GM12878 (cell line): ENCODE measurements around the gene TBC1D19. TPM values are rescaled to one million over a fixed set of nuclear protein-coding genes. Genes with fewer than 3 reads are reported as not detected.
A peak's percentile ranks its signal among the peaks of the same experiment; 100 is the strongest.

ENCODE experiments used
- CHD2 ChIP-seq: IDR thresholded peaks from 2 replicates; pipeline ENCODE4 v1.6.1; 2011; ENCODE audit warnings: low read depth, low read length, improper control_type of control experiment, borderline replicate concordance
- CREB1 ChIP-seq: IDR thresholded peaks from 2 replicates; pipeline ENCODE4 v1.6.1; 2012; ENCODE audit warnings: low read depth, mild to moderate bottlenecking, inconsistent platforms
- CREM ChIP-seq: IDR thresholded peaks from 2 replicates; pipeline ENCODE4 v1.6.1; 2014; ENCODE audit warnings: antibody characterized with exemption, low read depth
- ETV6 ChIP-seq, 2 experiments: fragments of 450-650 bp in 1 of 2; IDR thresholded peaks in 1 of 2; conservative IDR thresholded peaks in 1 of 2; 2 replicates each; pipeline ENCODE4 v1.6.1; 2014; ENCODE audit warnings: antibody characterized with exemption in 1 of 2, borderline replicate concordance in 1 of 2, low read depth in 1 of 2, mild to moderate bottlenecking in 1 of 2, moderate library complexity in 1 of 2
- HDAC2 ChIP-seq: fragments of 200-600 bp; sonication (generic); IDR thresholded peaks from 2 replicates; pipeline ENCODE4 v1.6.1; 2017
- IRF4 ChIP-seq: IDR thresholded peaks from 2 replicates; pipeline ENCODE4 v1.6.1; 2011; ENCODE audit warnings: low read depth, low read length
- KAT2A ChIP-seq: conservative IDR thresholded peaks from 2 replicates; pipeline ENCODE4 v1.6.1; 2011; ENCODE audit warnings: low read depth, low read length; ENCODE audit not compliant: control insufficient read depth
- MEF2B ChIP-seq: fragments of 450-650 bp; IDR thresholded peaks from 2 replicates; pipeline ENCODE4 v1.6.1; 2018; ENCODE audit warnings: mild to moderate bottlenecking, moderate library complexity; ENCODE audit not compliant: partially characterized antibody, poor library complexity, severe bottlenecking
- MYC ChIP-seq: IDR thresholded peaks from 2 replicates; pipeline ENCODE4 v1.6.1; 2011; ENCODE audit warnings: mild to moderate bottlenecking, low read length, moderate library complexity, inconsistent platforms; ENCODE audit not compliant: insufficient read depth, insufficient replicate concordance, insufficient read length, severe bottlenecking
- NFYB ChIP-seq: IDR thresholded peaks from 2 replicates; pipeline ENCODE4 v1.6.1; 2011; ENCODE audit warnings: low read depth, mild to moderate bottlenecking, low read length, improper control_type of control experiment, moderate library complexity; ENCODE audit not compliant: insufficient read depth
- RAD21 ChIP-seq: IDR thresholded peaks from 2 replicates; pipeline ENCODE4 v1.6.1; 2011; ENCODE audit warnings: mild to moderate bottlenecking, low read depth, low read length, moderate library complexity; ENCODE audit not compliant: insufficient read depth
- RELA ChIP-seq: fragments of 450-650 bp; IDR thresholded peaks from 2 replicates; pipeline ENCODE4 v1.8.0; 2014; ENCODE audit warnings: borderline replicate concordance; ENCODE audit not compliant: partially characterized antibody
- RUNX3 ChIP-seq: IDR thresholded peaks from 2 replicates; pipeline ENCODE4 v1.6.1; 2012; ENCODE audit warnings: low read length, inconsistent platforms
- SMAD5 ChIP-seq: IDR thresholded peaks from 2 replicates; pipeline ENCODE4 v1.6.1; 2016; ENCODE audit warnings: antibody characterized with exemption, low read depth
- SPI1 ChIP-seq: IDR thresholded peaks from 2 replicates; pipeline ENCODE4 v1.6.1; 2011; ENCODE audit warnings: low read depth, mild to moderate bottlenecking, low read length, moderate library complexity, borderline replicate concordance; ENCODE audit not compliant: insufficient read depth
- ZNF384 ChIP-seq: IDR thresholded peaks from 2 replicates; pipeline ENCODE4 v1.6.1; 2012; ENCODE audit warnings: low read depth, mild to moderate bottlenecking, low read length, improper control_type of control experiment, borderline replicate concordance
- ZNF622 ChIP-seq: fragments of 450-650 bp; IDR thresholded peaks from 2 replicates; pipeline ENCODE4 v1.6.1; 2017; ENCODE audit warnings: mild to moderate bottlenecking, inconsistent platforms
- polyA plus RNA-seq, 11 experiments: library from polyadenylated mRNA; depleted of rRNA in 4 of 11; unstranded in 6 of 11; stranded (reverse) in 5 of 11; fragments of >200 nt; fragmentation: Nextera tagmentation in 4 of 11; fragmentation: Illumina TruSeq in 1 of 11; extraction: Ambion mirVana in 4 of 11; extraction: Trizol in 1 of 11; gene quantifications; 1 replicate in 1 of 11; 2 replicates in 10 of 11; pipeline versions ENCODE4 v1.2.1 to v1.2.3, GENCODE V29; 2011 to 2016; ENCODE audit warnings: inconsistent platforms in 2 of 11, missing spikeins in 2 of 11, low read depth in 1 of 11
- total RNA-seq, 4 experiments: library from RNA; depleted of rRNA in 3 of 4; stranded (reverse); fragments of >200 nt in 3 of 4; fragmentation: Illumina TruSeq in 1 of 4; extraction: Trizol in 1 of 4; gene quantifications; 2 replicates each; pipeline versions ENCODE4 v1.2.1 to v1.2.3, GENCODE V29; 2013 to 2021
- TF ChIP-seq, protein P1 (sequence below): fragments of 450-650 bp; IDR thresholded peaks from 2 replicates; pipeline ENCODE4 v1.6.1; 2016; ENCODE audit warnings: mild to moderate bottlenecking
- TF ChIP-seq, protein P2 (sequence below): IDR thresholded peaks from 2 replicates; pipeline ENCODE4 v1.6.1; 2012; ENCODE audit warnings: mild to moderate bottlenecking, low read depth, low read length
- TF ChIP-seq, protein P3 (sequence below): IDR thresholded peaks from 2 replicates; pipeline ENCODE4 v1.6.1; 2012; ENCODE audit warnings: improper control_type of control experiment, low read depth, low read length; ENCODE audit not compliant: insufficient replicate concordance

Gene TBC1D19
- total and polyA plus RNA-seq, 10 of the 15 experiments (the other 5 are each of a cell fraction or from before 2014, with no cell fraction given) = 0.29 to 3.9 (median 2.1) TPM

DNA sequence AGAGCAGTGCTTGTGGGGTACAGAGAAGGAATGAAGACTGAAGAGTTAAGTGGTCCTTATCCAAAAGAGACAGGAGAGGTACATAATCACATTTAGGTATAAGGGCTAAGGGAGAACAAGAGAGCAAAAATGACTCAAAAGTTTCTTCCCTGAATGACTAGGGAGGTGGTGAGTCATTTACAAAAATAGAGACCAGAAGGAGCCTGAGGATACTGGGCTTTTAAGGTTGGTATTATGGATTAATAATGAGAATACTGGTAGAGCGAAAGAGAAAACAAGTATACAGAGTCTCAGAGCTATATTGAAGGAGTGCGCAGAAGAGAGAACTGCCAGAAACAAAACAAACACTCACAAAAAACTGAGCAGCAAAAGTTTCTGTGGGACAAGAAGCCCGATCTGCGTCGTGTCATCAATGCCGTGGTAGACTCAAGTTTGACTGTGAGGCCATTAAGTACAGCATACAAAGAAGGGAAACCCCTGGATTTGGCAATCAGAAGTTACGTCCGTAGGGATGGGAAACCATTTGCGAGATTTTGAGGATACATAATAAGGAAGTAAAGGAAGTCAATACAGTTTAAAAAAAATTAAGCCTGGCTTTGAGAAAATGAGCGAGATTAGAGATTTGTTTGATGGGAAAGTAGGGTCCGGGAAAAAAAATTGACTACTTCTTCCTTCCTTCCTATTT lies 147.6 kb downstream of the TBC1D19 start (continued):
- TF ChIP-seq ZNF384 = no peak
- TF ChIP-seq ETV6 (conservative IDR thresholded peaks at IDR 0.05 in 1 of 2, IDR thresholded peaks at IDR 0.05 in 1 of 2; ENCODE audit: borderline replicate concordance in 1 of 2, low read depth in 1 of 2) = peak in 1 of 2 experiments; percentile 49; a peak in 1 of 4 replicates
- TF ChIP-seq CHD2 = no peak
- peak; percentile 89 for TF ChIP-seq RUNX3
- TF ChIP-seq RAD21 = no peak
- TF ChIP-seq, protein P1, sequence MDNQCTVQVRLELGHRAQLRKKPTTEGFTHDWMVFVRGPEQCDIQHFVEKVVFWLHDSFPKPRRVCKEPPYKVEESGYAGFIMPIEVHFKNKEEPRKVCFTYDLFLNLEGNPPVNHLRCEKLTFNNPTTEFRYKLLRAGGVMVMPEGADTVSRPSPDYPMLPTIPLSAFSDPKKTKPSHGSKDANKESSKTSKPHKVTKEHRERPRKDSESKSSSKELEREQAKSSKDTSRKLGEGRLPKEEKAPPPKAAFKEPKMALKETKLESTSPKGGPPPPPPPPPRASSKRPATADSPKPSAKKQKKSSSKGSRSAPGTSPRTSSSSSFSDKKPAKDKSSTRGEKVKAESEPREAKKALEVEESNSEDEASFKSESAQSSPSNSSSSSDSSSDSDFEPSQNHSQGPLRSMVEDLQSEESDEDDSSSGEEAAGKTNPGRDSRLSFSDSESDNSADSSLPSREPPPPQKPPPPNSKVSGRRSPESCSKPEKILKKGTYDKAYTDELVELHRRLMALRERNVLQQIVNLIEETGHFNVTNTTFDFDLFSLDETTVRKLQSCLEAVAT = no peak
- no peak for TF ChIP-seq MYC
- TF ChIP-seq, protein P2, sequence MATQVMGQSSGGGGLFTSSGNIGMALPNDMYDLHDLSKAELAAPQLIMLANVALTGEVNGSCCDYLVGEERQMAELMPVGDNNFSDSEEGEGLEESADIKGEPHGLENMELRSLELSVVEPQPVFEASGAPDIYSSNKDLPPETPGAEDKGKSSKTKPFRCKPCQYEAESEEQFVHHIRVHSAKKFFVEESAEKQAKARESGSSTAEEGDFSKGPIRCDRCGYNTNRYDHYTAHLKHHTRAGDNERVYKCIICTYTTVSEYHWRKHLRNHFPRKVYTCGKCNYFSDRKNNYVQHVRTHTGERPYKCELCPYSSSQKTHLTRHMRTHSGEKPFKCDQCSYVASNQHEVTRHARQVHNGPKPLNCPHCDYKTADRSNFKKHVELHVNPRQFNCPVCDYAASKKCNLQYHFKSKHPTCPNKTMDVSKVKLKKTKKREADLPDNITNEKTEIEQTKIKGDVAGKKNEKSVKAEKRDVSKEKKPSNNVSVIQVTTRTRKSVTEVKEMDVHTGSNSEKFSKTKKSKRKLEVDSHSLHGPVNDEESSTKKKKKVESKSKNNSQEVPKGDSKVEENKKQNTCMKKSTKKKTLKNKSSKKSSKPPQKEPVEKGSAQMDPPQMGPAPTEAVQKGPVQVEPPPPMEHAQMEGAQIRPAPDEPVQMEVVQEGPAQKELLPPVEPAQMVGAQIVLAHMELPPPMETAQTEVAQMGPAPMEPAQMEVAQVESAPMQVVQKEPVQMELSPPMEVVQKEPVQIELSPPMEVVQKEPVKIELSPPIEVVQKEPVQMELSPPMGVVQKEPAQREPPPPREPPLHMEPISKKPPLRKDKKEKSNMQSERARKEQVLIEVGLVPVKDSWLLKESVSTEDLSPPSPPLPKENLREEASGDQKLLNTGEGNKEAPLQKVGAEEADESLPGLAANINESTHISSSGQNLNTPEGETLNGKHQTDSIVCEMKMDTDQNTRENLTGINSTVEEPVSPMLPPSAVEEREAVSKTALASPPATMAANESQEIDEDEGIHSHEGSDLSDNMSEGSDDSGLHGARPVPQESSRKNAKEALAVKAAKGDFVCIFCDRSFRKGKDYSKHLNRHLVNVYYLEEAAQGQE = no peak
- no peak for TF ChIP-seq SMAD5
- TF ChIP-seq CREB1 = peak; percentile 21; the same call in 1 of the 2 replicates
- TF ChIP-seq SPI1 = no peak
- peak; percentile 90; the same call in 1 of the 2 replicates for TF ChIP-seq IRF4
- TF ChIP-seq RELA = no peak
- no peak for TF ChIP-seq ZNF622
- TF ChIP-seq, protein P3, sequence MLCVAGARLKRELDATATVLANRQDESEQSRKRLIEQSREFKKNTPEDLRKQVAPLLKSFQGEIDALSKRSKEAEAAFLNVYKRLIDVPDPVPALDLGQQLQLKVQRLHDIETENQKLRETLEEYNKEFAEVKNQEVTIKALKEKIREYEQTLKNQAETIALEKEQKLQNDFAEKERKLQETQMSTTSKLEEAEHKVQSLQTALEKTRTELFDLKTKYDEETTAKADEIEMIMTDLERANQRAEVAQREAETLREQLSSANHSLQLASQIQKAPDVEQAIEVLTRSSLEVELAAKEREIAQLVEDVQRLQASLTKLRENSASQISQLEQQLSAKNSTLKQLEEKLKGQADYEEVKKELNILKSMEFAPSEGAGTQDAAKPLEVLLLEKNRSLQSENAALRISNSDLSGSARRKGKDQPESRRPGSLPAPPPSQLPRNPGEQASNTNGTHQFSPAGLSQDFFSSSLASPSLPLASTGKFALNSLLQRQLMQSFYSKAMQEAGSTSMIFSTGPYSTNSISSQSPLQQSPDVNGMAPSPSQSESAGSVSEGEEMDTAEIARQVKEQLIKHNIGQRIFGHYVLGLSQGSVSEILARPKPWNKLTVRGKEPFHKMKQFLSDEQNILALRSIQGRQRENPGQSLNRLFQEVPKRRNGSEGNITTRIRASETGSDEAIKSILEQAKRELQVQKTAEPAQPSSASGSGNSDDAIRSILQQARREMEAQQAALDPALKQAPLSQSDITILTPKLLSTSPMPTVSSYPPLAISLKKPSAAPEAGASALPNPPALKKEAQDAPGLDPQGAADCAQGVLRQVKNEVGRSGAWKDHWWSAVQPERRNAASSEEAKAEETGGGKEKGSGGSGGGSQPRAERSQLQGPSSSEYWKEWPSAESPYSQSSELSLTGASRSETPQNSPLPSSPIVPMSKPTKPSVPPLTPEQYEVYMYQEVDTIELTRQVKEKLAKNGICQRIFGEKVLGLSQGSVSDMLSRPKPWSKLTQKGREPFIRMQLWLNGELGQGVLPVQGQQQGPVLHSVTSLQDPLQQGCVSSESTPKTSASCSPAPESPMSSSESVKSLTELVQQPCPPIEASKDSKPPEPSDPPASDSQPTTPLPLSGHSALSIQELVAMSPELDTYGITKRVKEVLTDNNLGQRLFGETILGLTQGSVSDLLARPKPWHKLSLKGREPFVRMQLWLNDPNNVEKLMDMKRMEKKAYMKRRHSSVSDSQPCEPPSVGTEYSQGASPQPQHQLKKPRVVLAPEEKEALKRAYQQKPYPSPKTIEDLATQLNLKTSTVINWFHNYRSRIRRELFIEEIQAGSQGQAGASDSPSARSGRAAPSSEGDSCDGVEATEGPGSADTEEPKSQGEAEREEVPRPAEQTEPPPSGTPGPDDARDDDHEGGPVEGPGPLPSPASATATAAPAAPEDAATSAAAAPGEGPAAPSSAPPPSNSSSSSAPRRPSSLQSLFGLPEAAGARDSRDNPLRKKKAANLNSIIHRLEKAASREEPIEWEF = no peak
- TF ChIP-seq HDAC2 = no peak
- TF ChIP-seq KAT2A = no peak
- peak; percentile 76 for TF ChIP-seq CREM
- TF ChIP-seq NFYB = no peak
- TF ChIP-seq MEF2B = no peak
